ENCODE results near the gene DEPDC7.
"Not testable (repeated sequence)": the region's sequence is repeated elsewhere in the genome, so short reads cannot be mapped to it uniquely, and the experiment has no call there.

- not testable (repeated sequence) for TF ChIP-seq CTCF, POLR2A, POLR2AphosphoS5 (IDR thresholded peaks at IDR 0.05)
Measured at GRCh38 chr11:33049565-33050408, 34.1 kb downstream of the DEPDC7 start.

Measured in prostate gland (tissue), 2 donors.